B cell (primary cell): ENCODE measurements around the gene FBP1. TPM values are rescaled to one million over a fixed set of nuclear protein-coding genes. Genes with fewer than 3 reads are reported as not detected.

ENCODE experiments used
- ATAC-seq: fragments of 200-7000 bp; cut with Tn5 transposase; one replicate; pipeline ENCODE4 v1.10.0; 2021; ENCODE audit warnings: low read depth, mild to moderate bottlenecking, moderate number of reproducible peaks, moderate library complexity
- CTCF ChIA-PET: fragments of 350-600 bp; sonication (Branson Sonifier 250); formaldehyde crosslinking; loops from one replicate; lab custom pipeline; 2021; ENCODE audit warnings: antibody characterized with exemption, inconsistent platforms; lab: Charles Lee
- POLR2A ChIA-PET: fragments of 350-600 bp; sonication (Branson Sonifier 250); formaldehyde crosslinking; loops from one replicate; lab custom pipeline; 2021; ENCODE audit warnings: antibody characterized with exemption; lab: Charles Lee
- DNase-seq: peaks from one replicate; pipeline ENCODE4 v3.0.0; 2013
- H2AFZ ChIP-seq: 2 replicates; pipeline ENCODE4 v1.6.1; 2012; ENCODE audit warnings: mild to moderate bottlenecking, low read depth, low read length; ENCODE audit not compliant: insufficient read depth, poor library complexity, severe bottlenecking
- H3K27ac ChIP-seq, 2 donors: 1 replicate in 1 of 2; 2 replicates in 1 of 2; pipeline ENCODE4 v1.5.1; 2012 to 2013; ENCODE audit warnings: low read length in 2 of 2, mild to moderate bottlenecking in 2 of 2, moderate library complexity in 1 of 2
- H3K27me3 ChIP-seq, 4 experiments: fragments of 200-600 bp in 1 of 4; sonication (generic) in 1 of 4; replicated peaks in 1 of 4; 1 replicate in 2 of 4; 2 replicates in 2 of 4; pipeline versions ENCODE4 v1.6.1 to v1.7.0; 2013 to 2016; ENCODE audit warnings: low read length in 3 of 4, mild to moderate bottlenecking in 2 of 4, mixed read lengths in 1 of 4, moderate library complexity in 1 of 4; ENCODE audit not compliant: insufficient read depth in 4 of 4, control insufficient read depth in 3 of 4; ENCODE audit errors: control extremely low read depth in 1 of 4
- H3K36me3 ChIP-seq, 2 experiments: replicated peaks in 1 of 2; 1 replicate in 1 of 2; 2 replicates in 1 of 2; pipeline versions ENCODE4 v1.6.1 to v1.7.1; 2013; ENCODE audit warnings: low read length in 1 of 2; ENCODE audit not compliant: insufficient read depth in 2 of 2, control insufficient read depth in 1 of 2; ENCODE audit errors: control extremely low read depth in 1 of 2, extremely low read depth in 1 of 2
- H3K4me1 ChIP-seq, 2 donors: fragments of 200-600 bp in 1 of 2; sonication (generic) in 1 of 2; 1 replicate in 1 of 2; 2 replicates in 1 of 2; pipeline versions ENCODE4 v1.5.1 to v1.6.1; 2013 to 2017; ENCODE audit warnings: low read length in 2 of 2; ENCODE audit not compliant: control insufficient read depth in 2 of 2, insufficient read depth in 2 of 2
- H3K4me2 ChIP-seq: replicated peaks from 2 replicates; pipeline ENCODE3; 2012; ENCODE audit warnings: mild to moderate bottlenecking, low read depth, low read length; ENCODE audit not compliant: poor library complexity, severe bottlenecking
- H3K4me3 ChIP-seq, 5 experiments: fragments of 200-600 bp in 1 of 5; sonication (generic) in 1 of 5; 1 replicate in 3 of 5; 2 replicates in 2 of 5; pipeline versions ENCODE4 v1.5.1 to v1.7.0; 2011 to 2016; ENCODE audit warnings: low read length in 4 of 5, mild to moderate bottlenecking in 4 of 5, low read depth in 2 of 5, control low read depth in 1 of 5, moderate library complexity in 1 of 5; ENCODE audit not compliant: insufficient read depth in 1 of 5; ENCODE audit errors: control extremely low read depth in 1 of 5, extremely low read depth in 1 of 5
- H3K79me2 ChIP-seq: fragments of 200-600 bp; sonication (generic); one replicate; pipeline ENCODE4 v1.6.0; 2016; ENCODE audit warnings: low read length; ENCODE audit not compliant: control insufficient read depth, insufficient read depth
- H3K9ac ChIP-seq: fragments of 200-600 bp; sonication (generic); 2 replicates; pipeline ENCODE4 v1.6.1; 2017; ENCODE audit warnings: mild to moderate bottlenecking, low read length, moderate library complexity
- H3K9me3 ChIP-seq, 3 donors: one replicate each; pipeline versions ENCODE4 v1.6.1 to v1.7.1; 2013; ENCODE audit warnings: low read length in 2 of 3; ENCODE audit not compliant: control insufficient read depth in 2 of 3, insufficient read depth in 1 of 3; ENCODE audit errors: control extremely low read depth in 1 of 3
- H4K20me1 ChIP-seq: 2 replicates; pipeline ENCODE4 v1.6.0; 2012; ENCODE audit warnings: mild to moderate bottlenecking, low read length; ENCODE audit not compliant: insufficient read depth, control insufficient read depth, poor library complexity, severe bottlenecking
- H3K27ac Mint-ChIP-seq: one replicate; pipeline ENCODE4 v1.8.0; 2021; ENCODE audit warnings: mixed read lengths
- H3K27me3 Mint-ChIP-seq: one replicate; pipeline ENCODE4 v1.8.0; 2021; ENCODE audit warnings: mixed read lengths
- H3K4me1 Mint-ChIP-seq: one replicate; pipeline ENCODE4 v1.8.0; 2021; ENCODE audit warnings: mixed read lengths
- H3K4me3 Mint-ChIP-seq: one replicate; pipeline ENCODE4 v1.8.0; 2021; ENCODE audit warnings: mixed read lengths
- H3K9me3 Mint-ChIP-seq: one replicate; pipeline ENCODE4 v1.8.0; 2022; ENCODE audit warnings: mixed read lengths; ENCODE audit not compliant: insufficient read depth
- EZH2 ChIP-seq: IDR thresholded peaks from 2 replicates; pipeline ENCODE4 v1.6.1; 2012; ENCODE audit warnings: borderline replicate concordance, low read depth, mild to moderate bottlenecking, moderate library complexity, low read length; ENCODE audit not compliant: insufficient read depth, poor library complexity, severe bottlenecking
- WGBS: methylation state at CpG from one replicate; pipeline ENCODE4 v1.1.5; 2013; ENCODE audit warnings: missing lambda C conversion rate; ENCODE audit not compliant: insufficient coverage; 5-methylcytosine and 5-hydroxymethylcytosine counted together
- intact Hi-C: fragments of 100-400 bp; cut with micrococcal nuclease; formaldehyde crosslinking; loops from one replicate; pipeline ENCODE4 v1.10.0; 2022
- polyA plus RNA-seq: library from polyadenylated mRNA; depleted of rRNA; stranded (reverse); fragments of >200 nt; gene quantifications from 2 replicates; pipeline ENCODE4 v1.2.3, GENCODE V29; 2012
- total RNA-seq, 2 donors: library from RNA; stranded (reverse); fragments of 120-200 nt in 1 of 2; gene quantifications; 1 replicate in 1 of 2; 2 replicates in 1 of 2; pipeline versions ENCODE4 v1.2.3 to v1.2.4, GENCODE V29; 2013 to 2022
- TF ChIP-seq, protein P1 (sequence below): fragments of 200-600 bp; IDR thresholded peaks from one replicate; pipeline ENCODE4 v1.8.0; 2022; ENCODE audit warnings: antibody characterized with exemption, mild to moderate bottlenecking

FBP1 gene
- total and polyA plus RNA-seq, 2 donors (not counting 1 experiment from before 2014, with no cell fraction given) = 2.8 TPM

DNA sequence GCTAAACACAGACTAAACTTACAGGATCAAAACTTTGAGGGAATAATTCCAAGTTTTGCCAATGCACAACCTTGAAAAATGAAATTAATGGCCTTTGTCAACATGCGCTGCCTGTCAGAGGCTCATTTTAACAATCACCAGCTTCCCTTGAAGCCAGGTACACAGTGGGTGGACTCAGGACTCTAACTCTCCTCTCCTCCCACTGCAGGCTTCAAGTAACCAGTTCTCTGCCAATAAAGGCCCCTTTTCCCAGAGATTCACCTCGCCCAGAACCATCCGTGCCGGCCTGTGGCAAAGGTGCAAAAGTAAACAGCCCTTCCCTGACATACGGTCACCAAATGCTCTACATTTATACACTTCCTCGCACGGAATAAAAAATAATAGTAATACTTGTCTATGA lies 27.2 kb downstream of the FBP1 start:
- Mint-ChIP-seq H3K27me3 (peaks cover 37% of the 10 kb centered on the region), H3K4me3 (no peak overlapping the region), H3K9me3 (no peaks in the 10 kb centered on the region), H3K27ac (no peak overlapping the region), H3K4me1 (no peaks in the 10 kb centered on the region)
- no peaks in the 10 kb centered on the region for H3K36me3 ChIP-seq
- ChIA-PET POLR2A (no interaction called here), CTCF (no interaction called here)
- H3K4me2 ChIP-seq = no peak overlapping the region
- H3K27me3 ChIP-seq = peaks cover 0 to 18% (median 2%) of the 10 kb centered on the region in 4 experiments
- no peaks in the 10 kb centered on the region for H3K79me2 ChIP-seq
- no peak overlapping the region for H3K9ac ChIP-seq
- no peaks in the 10 kb centered on the region for H3K9me3 ChIP-seq
- TF ChIP-seq, protein P1, sequence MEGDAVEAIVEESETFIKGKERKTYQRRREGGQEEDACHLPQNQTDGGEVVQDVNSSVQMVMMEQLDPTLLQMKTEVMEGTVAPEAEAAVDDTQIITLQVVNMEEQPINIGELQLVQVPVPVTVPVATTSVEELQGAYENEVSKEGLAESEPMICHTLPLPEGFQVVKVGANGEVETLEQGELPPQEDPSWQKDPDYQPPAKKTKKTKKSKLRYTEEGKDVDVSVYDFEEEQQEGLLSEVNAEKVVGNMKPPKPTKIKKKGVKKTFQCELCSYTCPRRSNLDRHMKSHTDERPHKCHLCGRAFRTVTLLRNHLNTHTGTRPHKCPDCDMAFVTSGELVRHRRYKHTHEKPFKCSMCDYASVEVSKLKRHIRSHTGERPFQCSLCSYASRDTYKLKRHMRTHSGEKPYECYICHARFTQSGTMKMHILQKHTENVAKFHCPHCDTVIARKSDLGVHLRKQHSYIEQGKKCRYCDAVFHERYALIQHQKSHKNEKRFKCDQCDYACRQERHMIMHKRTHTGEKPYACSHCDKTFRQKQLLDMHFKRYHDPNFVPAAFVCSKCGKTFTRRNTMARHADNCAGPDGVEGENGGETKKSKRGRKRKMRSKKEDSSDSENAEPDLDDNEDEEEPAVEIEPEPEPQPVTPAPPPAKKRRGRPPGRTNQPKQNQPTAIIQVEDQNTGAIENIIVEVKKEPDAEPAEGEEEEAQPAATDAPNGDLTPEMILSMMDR = no peak
- TF ChIP-seq EZH2 = no peak
- no peaks in the 10 kb centered on the region for H3K4me1 ChIP-seq
- ATAC-seq (no peak), DNase-seq (no peak)
- 47% methylated on average over 1 of the region's 7 CpGs for WGBS
- no peaks in the 10 kb centered on the region for H4K20me1 ChIP-seq
- intact Hi-C loops = no loop called here
- H3K4me3 ChIP-seq = no peak overlapping the region
- H2AFZ ChIP-seq = no peak overlapping the region
- no peak overlapping the region for H3K27ac ChIP-seq

DNA sequence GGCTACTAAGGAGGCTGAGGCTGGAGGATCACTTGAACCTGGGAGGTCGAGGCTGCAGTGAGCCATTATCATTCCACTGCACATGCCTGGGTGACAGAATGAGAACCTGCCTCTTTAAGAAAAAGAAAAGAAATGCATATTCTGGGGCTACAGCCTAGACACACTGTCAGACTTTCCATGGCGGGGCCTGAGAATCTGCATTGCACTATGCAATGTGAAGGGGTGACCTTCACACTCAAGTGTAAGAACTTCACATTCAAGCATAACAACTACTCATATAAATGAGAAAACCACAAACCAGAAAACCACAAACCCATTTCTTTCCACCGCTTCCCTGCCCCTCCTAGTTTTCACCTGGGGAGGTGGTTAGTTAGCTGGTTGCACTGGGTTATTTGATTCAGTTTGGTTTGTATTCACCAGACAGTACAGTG lies 27.7 kb downstream of the FBP1 start:
- intact Hi-C loops = no loop called here
- no peak overlapping the region for H3K9ac ChIP-seq
- H3K27me3 ChIP-seq = peaks cover 0 to 18% (median 2%) of the 10 kb centered on the region in 4 experiments
- no peaks in the 10 kb centered on the region for H3K4me1 Mint-ChIP-seq
- ATAC-seq = no peak
- no peaks in the 10 kb centered on the region for H3K9me3 ChIP-seq
- H3K4me1 ChIP-seq = no peaks in the 10 kb centered on the region
- H3K4me3 ChIP-seq = no peak overlapping the region
- H3K27ac ChIP-seq = no peak overlapping the region
- H2AFZ ChIP-seq = no peak overlapping the region
- 76% methylated on average over 2 of the region's 3 CpGs for WGBS
- DNase-seq = no peak
- CTCF ChIA-PET = no interaction called here
- H3K36me3 ChIP-seq = no peaks in the 10 kb centered on the region
- TF ChIP-seq, protein P1 = no peak
- no peak for TF ChIP-seq EZH2
- no peaks in the 10 kb centered on the region for H3K9me3 Mint-ChIP-seq
- no peak overlapping the region for H3K27ac Mint-ChIP-seq
- peaks cover 40% of the 10 kb centered on the region for H3K27me3 Mint-ChIP-seq
- H3K4me2 ChIP-seq = no peak overlapping the region
- POLR2A ChIA-PET = no interaction called here
- H4K20me1 ChIP-seq = no peaks in the 10 kb centered on the region
- H3K4me3 Mint-ChIP-seq = no peak overlapping the region
- no peaks in the 10 kb centered on the region for H3K79me2 ChIP-seq
